HEK293 (cell line): Measurements from ENCODE around the gene STX5.

Experiments used
- GLIS1 ChIP-seq: fragments of 450-650 bp; formaldehyde crosslinking; IDR thresholded peaks from 2 replicates; pipeline ENCODE4 v1.5.1; 2016; ENCODE audit warnings: missing biosample characterization, missing genetic modification characterization
- KLF1 ChIP-seq: fragments of 450-650 bp; formaldehyde crosslinking; IDR thresholded peaks from 2 replicates; pipeline ENCODE4 v1.5.1; 2016; ENCODE audit warnings: missing biosample characterization, missing genetic modification characterization
- OVOL3 ChIP-seq: fragments of 450-650 bp; formaldehyde crosslinking; IDR thresholded peaks from 2 replicates; pipeline ENCODE4 v1.5.1; 2016; ENCODE audit warnings: missing biosample characterization, missing genetic modification characterization
- PRDM6 ChIP-seq: fragments of 450-650 bp; formaldehyde crosslinking; IDR thresholded peaks from 2 replicates; pipeline ENCODE4 v1.5.1; 2017; ENCODE audit warnings: missing biosample characterization, missing genetic modification characterization
- SETDB1 ChIP-seq: IDR thresholded peaks from one replicate; pipeline ENCODE4 v1.6.1; 2017; ENCODE audit warnings: mild to moderate bottlenecking, low read length, moderate library complexity, mixed read lengths; ENCODE audit not compliant: insufficient read length
- SP3 ChIP-seq: fragments of 450-650 bp; formaldehyde crosslinking; IDR thresholded peaks from 2 replicates; pipeline ENCODE4 v1.5.1; 2016; ENCODE audit warnings: missing biosample characterization, missing genetic modification characterization
- ZBTB1 ChIP-seq: fragments of 450-650 bp; formaldehyde crosslinking; IDR thresholded peaks from 2 replicates; pipeline ENCODE4 v1.5.1; 2016; ENCODE audit warnings: missing biosample characterization, missing genetic modification characterization
- ZBTB17 ChIP-seq: fragments of 450-650 bp; formaldehyde crosslinking; IDR thresholded peaks from 2 replicates; pipeline ENCODE4 v1.5.1; 2016; ENCODE audit warnings: missing biosample characterization, missing genetic modification characterization
- ZFP3 ChIP-seq: fragments of 450-650 bp; formaldehyde crosslinking; IDR thresholded peaks from 2 replicates; pipeline ENCODE4 v1.5.1; 2016; ENCODE audit warnings: low read depth, missing biosample characterization, missing genetic modification characterization
- ZIC2 ChIP-seq: fragments of 450-650 bp; formaldehyde crosslinking; IDR thresholded peaks from 2 replicates; pipeline ENCODE4 v1.5.1; 2016; ENCODE audit warnings: missing biosample characterization, missing genetic modification characterization
- ZNF148 ChIP-seq: fragments of 450-650 bp; formaldehyde crosslinking; IDR thresholded peaks from 2 replicates; pipeline ENCODE4 v1.5.0; 2017; ENCODE audit warnings: missing biosample characterization, missing genetic modification characterization, borderline replicate concordance
- ZNF174 ChIP-seq: fragments of 450-650 bp; formaldehyde crosslinking; IDR thresholded peaks from 2 replicates; pipeline ENCODE4 v1.5.0; 2017; ENCODE audit warnings: missing biosample characterization, mild to moderate bottlenecking, missing genetic modification characterization
- ZNF221 ChIP-seq: fragments of 450-650 bp; formaldehyde crosslinking; IDR thresholded peaks from 2 replicates; pipeline ENCODE4 v1.5.1; 2017; ENCODE audit warnings: missing biosample characterization, missing genetic modification characterization, borderline replicate concordance
- ZNF26 ChIP-seq: fragments of 450-650 bp; formaldehyde crosslinking; IDR thresholded peaks from 2 replicates; pipeline ENCODE4 v1.5.1; 2016; ENCODE audit warnings: missing biosample characterization, missing genetic modification characterization
- ZNF302 ChIP-seq: fragments of 450-650 bp; formaldehyde crosslinking; IDR thresholded peaks from 2 replicates; pipeline ENCODE4 v1.5.1; 2016; ENCODE audit warnings: missing biosample characterization, missing genetic modification characterization, low read depth
- ZNF311 ChIP-seq: fragments of 450-650 bp; formaldehyde crosslinking; IDR thresholded peaks from 2 replicates; pipeline ENCODE4 v1.5.1; 2017; ENCODE audit warnings: missing biosample characterization, missing genetic modification characterization, borderline replicate concordance
- ZNF335 ChIP-seq: fragments of 450-650 bp; formaldehyde crosslinking; conservative IDR thresholded peaks from 2 replicates; pipeline ENCODE4 v1.5.1; 2016; ENCODE audit warnings: missing biosample characterization, missing genetic modification characterization
- ZNF350 ChIP-seq: fragments of 450-650 bp; formaldehyde crosslinking; IDR thresholded peaks from 2 replicates; pipeline ENCODE4 v1.5.0; 2017; ENCODE audit warnings: missing biosample characterization, mild to moderate bottlenecking, missing genetic modification characterization
- ZNF354C ChIP-seq: fragments of 450-650 bp; formaldehyde crosslinking; IDR thresholded peaks from 2 replicates; pipeline ENCODE4 v1.5.1; 2016; ENCODE audit warnings: missing biosample characterization, missing genetic modification characterization, low read depth, borderline replicate concordance
- ZNF366 ChIP-seq: fragments of 450-650 bp; formaldehyde crosslinking; conservative IDR thresholded peaks from 2 replicates; pipeline ENCODE4 v1.5.1; 2016; ENCODE audit warnings: missing biosample characterization, missing genetic modification characterization
- ZNF48 ChIP-seq: fragments of 450-650 bp; formaldehyde crosslinking; IDR thresholded peaks from 2 replicates; pipeline ENCODE4 v1.5.1; 2016; ENCODE audit warnings: missing biosample characterization, missing genetic modification characterization
- ZNF501 ChIP-seq: fragments of 450-650 bp; formaldehyde crosslinking; IDR thresholded peaks from 2 replicates; pipeline ENCODE4 v1.5.1; 2016; ENCODE audit warnings: missing biosample characterization, missing genetic modification characterization
- ZNF529 ChIP-seq: fragments of 450-650 bp; formaldehyde crosslinking; IDR thresholded peaks from 2 replicates; pipeline ENCODE4 v1.5.1; 2017; ENCODE audit warnings: missing genetic modification characterization, missing biosample characterization; ENCODE audit not compliant: insufficient replicate concordance
- ZNF544 ChIP-seq: fragments of 450-650 bp; formaldehyde crosslinking; IDR thresholded peaks from 2 replicates; pipeline ENCODE4 v1.5.0; 2017; ENCODE audit warnings: missing biosample characterization, missing genetic modification characterization
- ZNF555 ChIP-seq: fragments of 450-650 bp; formaldehyde crosslinking; conservative IDR thresholded peaks from 2 replicates; pipeline ENCODE4 v1.5.1; 2017; ENCODE audit warnings: missing biosample characterization, mild to moderate bottlenecking, missing genetic modification characterization, inconsistent platforms
- ZNF560 ChIP-seq: fragments of 450-650 bp; formaldehyde crosslinking; IDR thresholded peaks from 2 replicates; pipeline ENCODE4 v1.5.1; 2017; ENCODE audit warnings: missing biosample characterization, missing genetic modification characterization, borderline replicate concordance
- ZNF624 ChIP-seq: fragments of 450-650 bp; formaldehyde crosslinking; IDR thresholded peaks from 2 replicates; pipeline ENCODE4 v1.5.1; 2017; ENCODE audit warnings: missing biosample characterization, missing genetic modification characterization
- ZNF670 ChIP-seq: fragments of 450-650 bp; formaldehyde crosslinking; IDR thresholded peaks from 2 replicates; pipeline ENCODE4 v1.5.1; 2016; ENCODE audit warnings: missing biosample characterization, missing genetic modification characterization, low read depth
- ZNF692 ChIP-seq: fragments of 450-650 bp; formaldehyde crosslinking; IDR thresholded peaks from 2 replicates; pipeline ENCODE4 v1.5.1; 2016; ENCODE audit warnings: missing biosample characterization, missing genetic modification characterization
- ZNF707 ChIP-seq: fragments of 450-650 bp; formaldehyde crosslinking; IDR thresholded peaks from 2 replicates; pipeline ENCODE4 v1.5.1; 2016; ENCODE audit warnings: missing biosample characterization, missing genetic modification characterization
- ZNF792 ChIP-seq: fragments of 450-650 bp; formaldehyde crosslinking; IDR thresholded peaks from 2 replicates; pipeline ENCODE4 v1.5.1; 2016; ENCODE audit warnings: missing biosample characterization, missing genetic modification characterization

Gene STX5

GRCh38 chr11:62787005-62787759 lies 44.7 kb downstream of the STX5 start, which contains the start of gene TMEM179B (continued):
- 0 out of 2 replicates have a peak, but pooled peaks have one; percentile 14 for TF ChIP-seq ZNF692 (tag by site-specific recombination)
- peak; percentile 76 for TF ChIP-seq ZBTB17 (tag by site-specific recombination)
- no peak for TF ChIP-seq ZNF48 (tag by site-specific recombination)
- no peak for TF ChIP-seq ZNF670 (tag by site-specific recombination)
- TF ChIP-seq SETDB1 = no peak
- no peak for TF ChIP-seq ZNF707
- no peak for TF ChIP-seq PRDM6 (tag by site-specific recombination)
- TF ChIP-seq ZNF544 (tag by site-specific recombination) = no peak
- no peak for TF ChIP-seq ZIC2 (tag by site-specific recombination)
- no peak for TF ChIP-seq ZNF354C (tag by site-specific recombination)
- TF ChIP-seq ZNF366 (tag by site-specific recombination) = no peak
- TF ChIP-seq ZBTB1 (tag by site-specific recombination) = no peak
- no peak for TF ChIP-seq ZNF311 (tag by site-specific recombination)
- no peak for TF ChIP-seq ZNF555 (tag by site-specific recombination)
- peak; percentile 96 for TF ChIP-seq ZNF501 (tag by site-specific recombination)
- no peak for TF ChIP-seq ZNF529
- no peak for TF ChIP-seq ZNF350
- 0 out of 2 replicates have a peak, but pooled peaks have one; percentile 31 for TF ChIP-seq ZNF792 (tag by site-specific recombination)
- TF ChIP-seq GLIS1 (tag by site-specific recombination) = peak; percentile 59
- no peak for TF ChIP-seq ZFP3 (tag by site-specific recombination)
- TF ChIP-seq KLF1 = peak; percentile 68
- no peak for TF ChIP-seq ZNF148 (tag by site-specific recombination)
- no peak for TF ChIP-seq ZNF560 (tag by site-specific recombination)
- peak; percentile 72 for TF ChIP-seq ZNF335 (tag by site-specific recombination)
- TF ChIP-seq ZNF174 (tag by site-specific recombination) = no peak
- no peak for TF ChIP-seq ZNF26 (tag by site-specific recombination)
- no peak for TF ChIP-seq ZNF221 (tag by site-specific recombination)
- TF ChIP-seq SP3 (tag by site-specific recombination) = peak; percentile 89
- no peak for TF ChIP-seq OVOL3 (tag by site-specific recombination)
- TF ChIP-seq ZNF624 (tag by site-specific recombination) = no peak
- TF ChIP-seq ZNF302 (tag by site-specific recombination) = no peak
